Activated CD4-positive, alpha-beta T cell treated with anti-CD3 and anti-CD28 coated beads, Interleukin-2, Interleukin-4, amounts not matched to agents 100 ng/mL and 50 ng/mL, durations not matched to agents 16 hours and 8 hours (primary cell): ENCODE data around the gene MOGAT1.
"Not testable (repeated sequence)": the region's sequence is repeated elsewhere in the genome, so short reads cannot be mapped to it uniquely, and the experiment has no call there.

ENCODE experiments used
- DNase-seq: peaks from one replicate; pipeline ENCODE4 v3.0.0-alpha.2; 2020; ENCODE audit warnings: low spot score

MOGAT1 gene

GRCh38 chr2:222670191-222671038, 1.0 kb upstream of the MOGAT1 start:
- DNase-seq, result no peak

- DNase-seq, result no peak
These were observed 577 bp downstream of the MOGAT1 start for GRCh38 chr2:222672068-222672401.

GRCh38 chr2:222673273-222673672, 1.8 kb downstream of the MOGAT1 start:
- DNase-seq, result no peak

GRCh38 chr2:222673883-222674282, 2.4 kb downstream of the MOGAT1 start:
- DNase-seq, result no peak

GRCh38 chr2:222677981-222678380, 6.5 kb downstream of the MOGAT1 start:
- no peak for DNase-seq

GRCh38 chr2:222683805-222684204, 12.3 kb downstream of the MOGAT1 start:
- DNase-seq, result no peak

GRCh38 chr2:222686086-222686750, 14.8 kb downstream of the MOGAT1 start:
- DNase-seq, result no peak

GRCh38 chr2:222688917-222689316, 17.5 kb downstream of the MOGAT1 start:
- no peak for DNase-seq

- DNase-seq, result no peak
These were observed 17.9 kb downstream of the MOGAT1 start for GRCh38 chr2:222689322-222689721.

- peak; percentile 70 for DNase-seq
These were observed 19.2 kb downstream of the MOGAT1 start for GRCh38 chr2:222690564-222691200.

GRCh38 chr2:222693413-222693812, 22.0 kb downstream of the MOGAT1 start:
- DNase-seq, result not testable (repeated sequence)

- DNase-seq, result no peak
These were observed 22.4 kb downstream of the MOGAT1 start for GRCh38 chr2:222693837-222694236.

GRCh38 chr2:222698276-222698675, 26.8 kb downstream of the MOGAT1 start:
- no peak for DNase-seq

- no peak for DNase-seq
These were observed 29.8 kb downstream of the MOGAT1 start for GRCh38 chr2:222701233-222701632.

GRCh38 chr2:222701721-222702131, 30.3 kb downstream of the MOGAT1 start:
- no peak for DNase-seq

GRCh38 chr2:222703091-222703490, 31.6 kb downstream of the MOGAT1 start:
- no peak for DNase-seq

GRCh38 chr2:222703886-222704285, 32.4 kb downstream of the MOGAT1 start:
- DNase-seq, result no peak

GRCh38 chr2:222706616-222707015, 35.2 kb downstream of the MOGAT1 start:
- DNase-seq, result no peak

GRCh38 chr2:222707102-222707688, 35.7 kb downstream of the MOGAT1 start:
- no peak for DNase-seq

- peak; percentile 34 for DNase-seq
These were observed 36.3 kb downstream of the MOGAT1 start for GRCh38 chr2:222707689-222708273.

- peak; percentile 72 for DNase-seq
These were observed 36.8 kb downstream of the MOGAT1 start for GRCh38 chr2:222708274-222708710.

- no peak for DNase-seq
These were observed 37.9 kb downstream of the MOGAT1 start for GRCh38 chr2:222709191-222709891.
